Tibial artery (tissue), 4 donors: ENCODE data around the gene MCCC1.

Source experiments
- DNase-seq, 2 donors: peaks; one replicate each; pipeline ENCODE4 v3.0.0-alpha.2; 2019
- H3K27ac ChIP-seq, 2 donors: fragments of 200-600 bp; sonication (generic) in 1 of 2; 1 replicate in 1 of 2; 2 replicates in 1 of 2; pipeline ENCODE4 v1.5.1; 2018 to 2019; ENCODE audit warnings: mild to moderate bottlenecking in 1 of 2
- H3K27me3 ChIP-seq, 2 donors: fragments of 200-600 bp; sonication (generic) in 1 of 2; one replicate each; pipeline versions ENCODE4 v1.5.1 to v1.6.0; 2016 to 2019
- H3K36me3 ChIP-seq, 3 donors: fragments of 200-600 bp; sonication (generic) in 2 of 3; one replicate each; pipeline ENCODE4 v1.5.1; 2016 to 2019; ENCODE audit warnings: mild to moderate bottlenecking in 2 of 3
- H3K4me1 ChIP-seq, 4 donors: fragments of 200-600 bp; sonication (generic) in 2 of 4; 1 replicate in 3 of 4; 2 replicates in 1 of 4; pipeline ENCODE4 v1.5.1; 2016 to 2019
- H3K4me3 ChIP-seq, 2 donors: fragments of 200-600 bp; sonication (generic) in 1 of 2; 1 replicate in 1 of 2; 2 replicates in 1 of 2; pipeline ENCODE4 v1.5.1; 2018 to 2019; ENCODE audit warnings: mild to moderate bottlenecking in 2 of 2
- H3K9me3 ChIP-seq, 3 donors: fragments of 200-600 bp; sonication (generic) in 1 of 3; one replicate each; pipeline ENCODE4 v1.5.1; 2016 to 2019
- CTCF ChIP-seq, 2 experiments: fragments of 200-600 bp in 1 of 2; fragments of 450-650 bp in 1 of 2; IDR thresholded peaks; one replicate each; pipeline ENCODE4 v1.5.1; 2017 to 2019; ENCODE audit warnings: antibody characterized with exemption in 2 of 2, mild to moderate bottlenecking in 1 of 2, moderate library complexity in 1 of 2
- intact Hi-C: fragments of 100-400 bp; cut with DNase I; formaldehyde crosslinking; loops from one replicate; pipeline ENCODE4 v1.15.0; 2023; ENCODE audit warnings: low total_unique reads

The MCCC1 gene

DNA sequence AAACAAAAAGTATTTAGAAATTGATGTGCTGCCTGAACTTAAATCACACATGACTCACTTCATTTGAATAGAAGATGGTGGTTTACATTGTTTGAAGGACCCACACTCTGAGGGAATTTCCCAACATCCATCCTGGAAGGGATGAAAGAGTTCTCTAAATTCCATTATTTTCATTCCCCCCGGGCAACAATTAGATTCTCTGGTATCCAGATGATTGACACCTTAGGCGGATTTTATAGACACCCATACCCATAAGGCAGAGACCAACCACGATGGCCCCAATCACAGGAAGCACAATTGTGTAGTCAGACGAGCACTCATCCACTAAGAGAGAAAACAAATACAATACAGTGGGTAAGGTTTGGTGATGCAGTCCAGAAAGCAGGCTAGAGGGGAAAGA, 24.6 kb upstream of the MCCC1 start:
- H3K36me3 ChIP-seq = peaks cover 0 to 2% (median 0%) of the 10 kb centered on the region in 3 donors
- no peak for TF ChIP-seq CTCF (IDR thresholded peaks at IDR 0.05)

GRCh38 chr3:183122257-183122932, 23.1 kb upstream of the MCCC1 start:
- peaks cover 0 to 7% (median 4%) of the 10 kb centered on the region in 4 donors for H3K4me1 ChIP-seq
- TF ChIP-seq CTCF (IDR thresholded peaks at IDR 0.05) = peak; percentile 76 to 91
- intact Hi-C loops = loop anchor here (5.0 to 10.0 kb wide), 2 partner anchors 132 to 265 kb away; partner anchors contain the start of gene B3GNT5
- no peak overlapping the region for H3K4me3 ChIP-seq
- DNase-seq = no peak
- no peaks in the 10 kb centered on the region for H3K36me3 ChIP-seq
- no peak overlapping the region for H3K27ac ChIP-seq
- H3K27me3 ChIP-seq = peaks cover 0 to 8% of the 10 kb centered on the region in 2 donors
- no peaks in the 10 kb centered on the region for H3K9me3 ChIP-seq

More for the DNA sequence above, 24.6 kb upstream of the MCCC1 start:
- intact Hi-C loops = loop anchor here (5.0 to 10.0 kb wide), 2 partner anchors 131 to 263 kb away; partner anchors contain the start of gene B3GNT5
- Histone ChIP-seq H3K9me3 (no peaks in the 10 kb centered on the region), H3K4me3 (no peak overlapping the region), H3K27ac (no peak overlapping the region), H3K4me1 (peaks cover 0 to 7% (median 4%) of the 10 kb centered on the region in 4 donors), H3K27me3 (peaks cover 0 to 2% of the 10 kb centered on the region in 2 donors)
- no peak for DNase-seq

- intact Hi-C loops = loop anchor here (5.0 to 10.0 kb wide), 2 partner anchors 134 to 267 kb away; partner anchors contain the start of gene B3GNT5
- no peak for DNase-seq
- no peak overlapping the region for H3K4me3 ChIP-seq
- H3K27me3 ChIP-seq = peaks cover 0 to 22% of the 10 kb centered on the region in 2 donors
- H3K36me3 ChIP-seq = no peaks in the 10 kb centered on the region
- H3K27ac ChIP-seq = no peak overlapping the region
- no peaks in the 10 kb centered on the region for H3K9me3 ChIP-seq
- peaks cover 0 to 7% (median 4%) of the 10 kb centered on the region in 4 donors for H3K4me1 ChIP-seq
- TF ChIP-seq CTCF (IDR thresholded peaks at IDR 0.05) = no peak
These were observed 21.4 kb upstream of the MCCC1 start for GRCh38 chr3:183120538-183121215.

DNA sequence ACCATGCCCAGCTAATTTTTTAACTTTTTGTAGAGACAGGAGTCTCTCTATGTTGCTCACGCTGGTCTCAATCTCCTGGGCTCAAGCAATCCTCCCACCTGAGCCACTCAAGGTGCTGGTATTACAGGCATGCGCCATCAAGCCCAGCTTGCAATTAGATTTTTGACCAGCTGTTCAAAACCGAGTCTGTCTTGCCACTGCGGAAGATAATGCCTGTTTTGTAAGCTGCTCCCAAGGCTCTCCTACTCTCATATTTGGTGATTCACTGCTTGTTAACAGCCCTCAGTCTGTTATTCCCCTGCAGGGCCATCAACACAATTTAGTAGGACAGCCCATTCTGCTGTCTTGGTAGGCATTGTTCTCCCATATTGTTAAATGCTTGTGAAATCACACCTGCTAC, 17.8 kb upstream of the MCCC1 start:
- Histone ChIP-seq H3K4me1 (no peaks in the 10 kb centered on the region), H3K36me3 (no peaks in the 10 kb centered on the region), H3K27ac (no peak overlapping the region), H3K27me3 (peaks cover 0 to 36% of the 10 kb centered on the region in 2 donors), H3K9me3 (no peaks in the 10 kb centered on the region), H3K4me3 (no peak overlapping the region)
- no peak for DNase-seq
- TF ChIP-seq CTCF (IDR thresholded peaks at IDR 0.05) = no peak
- intact Hi-C loops = no loop called here

GRCh38 chr3:183116025-183116614, 16.8 kb upstream of the MCCC1 start:
- H3K4me3 ChIP-seq = no peak overlapping the region
- intact Hi-C loops = no loop called here

More at GRCh38 chr3:183116025-183116614, 16.8 kb upstream of the MCCC1 start:
- Histone ChIP-seq H3K9me3 (no peaks in the 10 kb centered on the region), H3K27me3 (peaks cover 0 to 36% of the 10 kb centered on the region in 2 donors), H3K36me3 (no peaks in the 10 kb centered on the region), H3K27ac (no peak overlapping the region), H3K4me1 (no peaks in the 10 kb centered on the region)
- no peak for TF ChIP-seq CTCF (IDR thresholded peaks at IDR 0.05)
- DNase-seq = no peak
